Tibial nerve (tissue), 4 donors: ENCODE data around the gene MEIS2. TPM values are rescaled to one million over a fixed set of nuclear protein-coding genes. Genes with fewer than 3 reads are reported as not detected.

Source experiments
- DNase-seq, 2 donors: peaks; one replicate each; pipeline ENCODE4 v3.0.0-alpha.2; 2019; ENCODE audit warnings: low spot score in 2 of 2
- H3K27ac ChIP-seq, 4 donors: fragments of 200-600 bp; sonication (generic) in 3 of 4; one replicate each; pipeline ENCODE4 v1.5.1; 2017 to 2019; ENCODE audit warnings: mild to moderate bottlenecking in 1 of 4
- H3K27me3 ChIP-seq, 2 donors: fragments of 200-600 bp; sonication (generic) in 1 of 2; one replicate each; pipeline versions ENCODE4 v1.5.1 to v1.6.0; 2017 to 2019
- H3K36me3 ChIP-seq, 3 donors: fragments of 200-600 bp; sonication (generic); one replicate each; pipeline ENCODE4 v1.5.1; 2018 to 2019
- H3K4me1 ChIP-seq, 4 donors: fragments of 200-600 bp; sonication (generic) in 3 of 4; one replicate each; pipeline ENCODE4 v1.5.1; 2017 to 2019
- H3K4me3 ChIP-seq, 4 donors: fragments of 200-600 bp; sonication (generic) in 3 of 4; one replicate each; pipeline ENCODE4 v1.5.1; 2017 to 2019; ENCODE audit warnings: mild to moderate bottlenecking in 1 of 4, moderate library complexity in 1 of 4
- H3K9me3 ChIP-seq, 4 donors: fragments of 200-600 bp; sonication (generic) in 3 of 4; one replicate each; pipeline ENCODE4 v1.5.1; 2017 to 2019
- CTCF ChIP-seq, 5 experiments: fragments of 200-600 bp in 3 of 5; fragments of 450-650 bp in 2 of 5; sonication (generic) in 3 of 5; IDR thresholded peaks; one replicate each; pipeline ENCODE4 v1.5.1; 2016 to 2019; ENCODE audit warnings: antibody characterized with exemption in 5 of 5, mild to moderate bottlenecking in 3 of 5, moderate library complexity in 2 of 5
- EP300 ChIP-seq, 2 donors: sonication (generic); formaldehyde crosslinking; IDR thresholded peaks; one replicate each; pipeline ENCODE4 v1.6.1; 2017; ENCODE audit warnings: antibody characterized with exemption in 2 of 2, mild to moderate bottlenecking in 1 of 2
- POLR2A ChIP-seq, 2 donors: fragments of 450-650 bp; IDR thresholded peaks; one replicate each; pipeline ENCODE4 v1.6.1; 2017; ENCODE audit warnings: antibody characterized with exemption in 2 of 2, mild to moderate bottlenecking in 2 of 2, moderate library complexity in 2 of 2
- WGBS, 2 donors: methylation state at CpG; one replicate each; pipeline ENCODE4 v1.1.5; 2018; 5-methylcytosine and 5-hydroxymethylcytosine counted together
- total RNA-seq, 4 donors: library from RNA; depleted of rRNA; stranded (reverse); fragments of >200 nt; gene quantifications; one replicate each; pipeline ENCODE4 v1.1.0, GENCODE V29; 2016

Gene MEIS2
- total RNA-seq, 4 donors from 2014 or later: 9.4 to 15.7 (median 14.3) TPM

- H3K4me3 ChIP-seq: no peak overlapping the region
- WGBS, 2 donors: 12 to 20% methylated on average over 41 of the region's 51 CpGs
- H3K27ac ChIP-seq: no peak overlapping the region
These were observed 212.0 kb downstream of the MEIS2 start for GRCh38 chr15:36888011-36888992.

GRCh38 chr15:36887214-36887961 is 213.0 kb downstream of the MEIS2 start:
- 8 to 9% methylated on average over 35 of the region's 35 CpGs for WGBS, 2 donors
- no peak overlapping the region for H3K27ac ChIP-seq

More at GRCh38 chr15:36888011-36888992, 212.0 kb downstream of the MEIS2 start:
- Histone ChIP-seq H3K36me3 (peaks cover 0 to 10% (median 0%) of the 10 kb centered on the region in 3 donors), H3K9me3 (no peaks in the 10 kb centered on the region), H3K27me3 (peaks cover 3 to 79% of the 10 kb centered on the region in 2 donors), H3K4me1 (peaks cover 0 to 26% (median 0%) of the 10 kb centered on the region in 4 donors)
- no peak for DNase-seq
- no peak for TF ChIP-seq CTCF (IDR thresholded peaks at IDR 0.05)
- no peak for TF ChIP-seq EP300 (IDR thresholded peaks at IDR 0.05)
- no peak for TF ChIP-seq POLR2A (IDR thresholded peaks at IDR 0.05)

GRCh38 chr15:36886701-36887100 is 213.6 kb downstream of the MEIS2 start:
- DNase-seq: no peak
- no peaks in the 10 kb centered on the region for H3K9me3 ChIP-seq
- 15 to 33% methylated on average over 8 of the region's 8 CpGs for WGBS, 2 donors
- peaks cover 3 to 95% of the 10 kb centered on the region in 2 donors for H3K27me3 ChIP-seq
- no peak overlapping the region for H3K4me3 ChIP-seq
- H3K36me3 ChIP-seq: peaks cover 0 to 4% (median 0%) of the 10 kb centered on the region in 3 donors
- H3K27ac ChIP-seq: no peak overlapping the region
- TF ChIP-seq EP300 (IDR thresholded peaks at IDR 0.05) (no peak), POLR2A (IDR thresholded peaks at IDR 0.05) (no peak), CTCF (IDR thresholded peaks at IDR 0.05) (no peak)
- H3K4me1 ChIP-seq: peaks cover 0 to 36% (median 2%) of the 10 kb centered on the region in 4 donors

More at GRCh38 chr15:36887214-36887961, 213.0 kb downstream of the MEIS2 start:
- TF ChIP-seq CTCF (IDR thresholded peaks at IDR 0.05) (no peak), EP300 (IDR thresholded peaks at IDR 0.05) (no peak), POLR2A (IDR thresholded peaks at IDR 0.05) (no peak)
- peaks cover 0 to 10% (median 0%) of the 10 kb centered on the region in 3 donors for H3K36me3 ChIP-seq
- H3K9me3 ChIP-seq: no peaks in the 10 kb centered on the region
- H3K27me3 ChIP-seq: peaks cover 3 to 88% of the 10 kb centered on the region in 2 donors
- H3K4me1 ChIP-seq: peaks cover 0 to 35% (median 2%) of the 10 kb centered on the region in 4 donors
- peak overlapping the region in 1 of 4 donors; percentile 4 for H3K4me3 ChIP-seq
- no peak for DNase-seq

- Histone ChIP-seq H3K4me1 (peaks cover 0 to 38% (median 2%) of the 10 kb centered on the region in 4 donors), H3K27ac (no peak overlapping the region), H3K36me3 (no peaks in the 10 kb centered on the region), H3K9me3 (no peaks in the 10 kb centered on the region), H3K4me3 (no peak overlapping the region), H3K27me3 (peaks cover 3 to 100% of the 10 kb centered on the region in 2 donors)
- no peak for DNase-seq
- 26 to 48% methylated on average over 13 of the region's 13 CpGs for WGBS, 2 donors
- TF ChIP-seq POLR2A (IDR thresholded peaks at IDR 0.05) (no peak), EP300 (IDR thresholded peaks at IDR 0.05) (no peak), CTCF (IDR thresholded peaks at IDR 0.05) (no peak)
These were observed 214.2 kb downstream of the MEIS2 start for GRCh38 chr15:36886191-36886590.
